Spleen (tissue), 11 donors: Measurements from ENCODE around the gene PKMYT1. TPM values are rescaled to one million over a fixed set of nuclear protein-coding genes. Genes with fewer than 3 reads are reported as not detected.
A peak's percentile ranks its signal among the peaks of the same experiment; 100 is the strongest.
"Not testable (repeated sequence)": the region's sequence is repeated elsewhere in the genome, so short reads cannot be mapped to it uniquely, and the experiment has no call there.

Source experiments
- DNase-seq: peaks from one replicate; pipeline ENCODE4 v3.0.0-alpha.2; 2020
- H3K27ac ChIP-seq, 8 donors: fragments of 200-600 bp; sonication (generic) in 7 of 8; 1 replicate in 4 of 8; 2 replicates in 4 of 8; pipeline versions ENCODE4 v1.5.0 to v1.8.0; 2016 to 2021; ENCODE audit warnings: inconsistent platforms in 4 of 8, mild to moderate bottlenecking in 4 of 8, moderate library complexity in 1 of 8
- H3K27me3 ChIP-seq, 7 donors: fragments of 200-600 bp; sonication (generic) in 6 of 7; replicated peaks in 1 of 7; 1 replicate in 4 of 7; 2 replicates in 3 of 7; pipeline versions ENCODE4 v1.5.0 to v1.8.0; 2016 to 2021; ENCODE audit warnings: inconsistent platforms in 3 of 7, mild to moderate bottlenecking in 1 of 7
- H3K36me3 ChIP-seq, 6 donors: fragments of 200-600 bp; sonication (generic) in 5 of 6; 1 replicate in 4 of 6; 2 replicates in 2 of 6; pipeline versions ENCODE4 v1.5.0 to v1.8.0; 2016 to 2021; ENCODE audit warnings: inconsistent platforms in 2 of 6
- H3K4me1 ChIP-seq, 6 donors: fragments of 200-600 bp; sonication (generic) in 5 of 6; 1 replicate in 3 of 6; 2 replicates in 3 of 6; pipeline versions ENCODE4 v1.5.0 to v1.8.0; 2016 to 2021; ENCODE audit warnings: inconsistent platforms in 3 of 6
- H3K4me3 ChIP-seq, 8 donors: fragments of 200-600 bp; sonication (generic) in 7 of 8; 1 replicate in 4 of 8; 2 replicates in 4 of 8; pipeline versions ENCODE4 v1.5.0 to v1.8.0; 2016 to 2021; ENCODE audit warnings: inconsistent platforms in 4 of 8, mild to moderate bottlenecking in 4 of 8, moderate library complexity in 2 of 8
- H3K9me3 ChIP-seq, 8 donors: fragments of 200-600 bp; sonication (generic) in 7 of 8; 1 replicate in 4 of 8; 2 replicates in 4 of 8; pipeline versions ENCODE4 v1.5.0 to v1.8.0; 2016 to 2021; ENCODE audit warnings: inconsistent platforms in 4 of 8
- POLR2A ChIP-seq, 3 donors: fragments of 450-650 bp; IDR thresholded peaks; one replicate each; pipeline ENCODE4 v1.5.1; 2017; ENCODE audit warnings: antibody characterized with exemption in 3 of 3, mild to moderate bottlenecking in 1 of 3
- POLR2AphosphoS5 ChIP-seq, 3 donors: sonication (generic); formaldehyde crosslinking; IDR thresholded peaks; one replicate each; pipeline ENCODE4 v1.5.1; 2017; ENCODE audit warnings: antibody characterized with exemption in 3 of 3
- WGBS, 5 donors: extraction: QIAGEN DNeasy Blood & Tissue Kit in 3 of 5; methylation state at CpG; one replicate each; pipeline versions ENCODE4 v1.1.5 to v1.1.7; 2013 to 2018; 5-methylcytosine and 5-hydroxymethylcytosine counted together
- intact Hi-C: fragments of 100-400 bp; cut with DNase I; formaldehyde crosslinking; loops from one replicate; pipeline ENCODE4 v1.15.0; 2023; ENCODE audit warnings: low total_unique reads
- polyA plus RNA-seq, 3 donors: library from polyadenylated mRNA; stranded (reverse); fragments of 200-250 nt; gene quantifications; one replicate each; pipeline ENCODE4 v1.2.1, GENCODE V29; 2013
- total RNA-seq, 7 donors: library from RNA; depleted of rRNA in 3 of 7; stranded (reverse); fragments of >200 nt in 3 of 7; fragmentation: NEBNext Ultra II Directional in 4 of 7; extraction: Animal tissue kit (Norgen Biotek cat#: 25700) in 4 of 7; gene quantifications; one replicate each; pipeline versions ENCODE4 v1.1.0 to v1.2.1, GENCODE V29; 2016 to 2021
- TF ChIP-seq, protein P1 (sequence below), 11 experiments: fragments of 200-600 bp in 7 of 11; fragments of 450-650 bp in 4 of 11; sonication (generic) in 4 of 11; IDR thresholded peaks in 8 of 11; conservative IDR thresholded peaks in 3 of 11; 1 replicate in 7 of 11; 2 replicates in 4 of 11; pipeline versions ENCODE4 v1.4.0 to v1.8.0; 2016 to 2021; ENCODE audit warnings: antibody characterized with exemption in 11 of 11, inconsistent platforms in 4 of 11, mild to moderate bottlenecking in 1 of 11
- donor health status: healthy with polysubstance abuse.
- donor health status: DM: no; HTN: no; CAD: no; lungs with moderate emphysema.
- donor health status: DM: no; HTN: no; CAD: no.
- donor health status: Bipolar disorder and iron deficiency.
- donor health status: healthy.
- donor health status: DM: no; HTN: no; CAD: no.
- donor health status: DM: yes; HTN: yes; CAD: no.

PKMYT1 gene
- total and polyA plus RNA-seq, 10 donors, result 3.3 to 11.3 (median 6.2) TPM

DNA sequence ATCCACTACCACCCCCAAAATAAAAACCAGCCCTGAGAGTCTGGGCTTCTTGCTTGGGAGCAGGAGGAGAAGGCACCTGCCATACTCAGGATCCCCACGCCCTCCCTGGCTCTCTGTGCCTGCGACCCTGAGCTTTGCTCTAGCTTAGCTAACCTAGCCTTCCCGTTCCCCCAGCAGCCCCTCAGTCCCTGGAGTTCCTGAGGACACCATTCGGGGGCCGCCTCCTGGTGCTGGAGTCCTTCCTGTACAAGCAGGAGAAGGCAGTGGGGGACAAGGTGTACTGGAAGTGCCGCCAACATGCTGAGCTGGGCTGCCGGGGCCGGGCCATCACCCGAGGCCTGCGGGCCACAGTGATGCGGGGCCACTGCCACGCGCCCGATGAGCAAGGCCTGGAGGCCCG is 50.0 kb downstream of the PKMYT1 start:
- no peak for TF ChIP-seq POLR2AphosphoS5 (IDR thresholded peaks at IDR 0.05)
- WGBS, 5 donors, result 96 to 98% (median 97%) methylated on average over 13 to 15 of the region's 15 CpGs
- H3K4me1 ChIP-seq, result peaks cover 0 to 13% (median 10%) of the 10 kb centered on the region in 6 donors
- H3K4me3 ChIP-seq, result no peak overlapping the region
- no peak overlapping the region for H3K27ac ChIP-seq
- peaks cover 6 to 64% (median 40%) of the 10 kb centered on the region in 6 donors for H3K36me3 ChIP-seq
- intact Hi-C loops, result no loop called here
- H3K27me3 ChIP-seq, result no peaks in the 10 kb centered on the region
- H3K9me3 ChIP-seq, result no peaks in the 10 kb centered on the region
- DNase-seq, result no peak

DNA sequence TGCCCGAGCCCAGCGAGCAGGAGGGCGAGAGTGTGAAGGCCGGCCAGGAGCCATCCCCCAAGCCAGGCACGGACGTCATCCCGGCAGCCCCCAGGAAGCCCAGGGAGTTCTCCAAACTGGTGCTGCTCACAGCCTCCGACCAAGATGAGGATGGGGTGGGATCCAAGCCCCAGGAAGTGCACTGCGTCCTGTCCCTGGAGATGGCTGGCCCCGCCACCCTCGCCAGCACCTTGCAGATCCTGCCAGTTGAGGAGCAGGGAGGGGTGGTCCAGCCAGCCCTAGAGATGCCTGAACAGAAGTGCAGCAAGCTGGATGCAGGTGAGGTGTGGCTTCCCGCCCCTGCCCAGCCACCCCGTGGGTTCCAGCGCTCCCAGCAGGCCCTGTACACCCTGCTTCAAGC is 50.6 kb downstream of the PKMYT1 start:
- TF ChIP-seq POLR2A (IDR thresholded peaks at IDR 0.05) (no peak), POLR2AphosphoS5 (IDR thresholded peaks at IDR 0.05) (no peak)
- TF ChIP-seq, protein P1, sequence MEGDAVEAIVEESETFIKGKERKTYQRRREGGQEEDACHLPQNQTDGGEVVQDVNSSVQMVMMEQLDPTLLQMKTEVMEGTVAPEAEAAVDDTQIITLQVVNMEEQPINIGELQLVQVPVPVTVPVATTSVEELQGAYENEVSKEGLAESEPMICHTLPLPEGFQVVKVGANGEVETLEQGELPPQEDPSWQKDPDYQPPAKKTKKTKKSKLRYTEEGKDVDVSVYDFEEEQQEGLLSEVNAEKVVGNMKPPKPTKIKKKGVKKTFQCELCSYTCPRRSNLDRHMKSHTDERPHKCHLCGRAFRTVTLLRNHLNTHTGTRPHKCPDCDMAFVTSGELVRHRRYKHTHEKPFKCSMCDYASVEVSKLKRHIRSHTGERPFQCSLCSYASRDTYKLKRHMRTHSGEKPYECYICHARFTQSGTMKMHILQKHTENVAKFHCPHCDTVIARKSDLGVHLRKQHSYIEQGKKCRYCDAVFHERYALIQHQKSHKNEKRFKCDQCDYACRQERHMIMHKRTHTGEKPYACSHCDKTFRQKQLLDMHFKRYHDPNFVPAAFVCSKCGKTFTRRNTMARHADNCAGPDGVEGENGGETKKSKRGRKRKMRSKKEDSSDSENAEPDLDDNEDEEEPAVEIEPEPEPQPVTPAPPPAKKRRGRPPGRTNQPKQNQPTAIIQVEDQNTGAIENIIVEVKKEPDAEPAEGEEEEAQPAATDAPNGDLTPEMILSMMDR (IDR thresholded peaks at IDR 0.05 in 8 of 11, conservative IDR thresholded peaks at IDR 0.05 in 3 of 11), result no peak
- intact Hi-C loops, result no loop called here

DNA sequence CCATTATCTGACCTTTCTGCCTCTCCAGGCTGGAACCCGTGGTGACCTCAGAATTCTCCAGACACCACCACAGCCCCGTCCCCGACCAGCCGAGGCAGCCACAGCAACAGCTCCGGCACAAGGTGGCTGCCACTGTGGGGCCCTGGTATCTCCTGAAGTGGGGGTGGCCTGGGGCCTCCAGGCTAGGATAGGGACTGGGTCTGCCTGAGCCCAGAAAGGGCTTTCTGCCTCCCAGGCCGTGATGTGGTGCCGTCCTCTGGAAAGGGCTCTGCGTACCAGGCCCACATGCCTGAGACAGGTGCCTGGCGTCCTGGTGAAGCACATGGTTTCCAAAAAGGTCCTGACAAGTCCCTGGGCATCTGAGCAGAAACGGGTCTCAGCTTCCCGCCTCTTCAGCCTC is 51.5 kb downstream of the PKMYT1 start:
- intact Hi-C loops, result no loop called here
- no peak for DNase-seq
- Histone ChIP-seq H3K4me1 (peaks cover 0 to 13% (median 10%) of the 10 kb centered on the region in 6 donors), H3K9me3 (no peaks in the 10 kb centered on the region), H3K36me3 (peaks cover 6 to 64% (median 29%) of the 10 kb centered on the region in 6 donors), H3K4me3 (no peak overlapping the region), H3K27ac (no peak overlapping the region), H3K27me3 (no peaks in the 10 kb centered on the region)
- WGBS, 5 donors, result 85 to 92% (median 91%) methylated on average over 7 to 11 of the region's 11 CpGs
- TF ChIP-seq POLR2A (IDR thresholded peaks at IDR 0.05) (no peak), POLR2AphosphoS5 (IDR thresholded peaks at IDR 0.05) (no peak)
- TF ChIP-seq, protein P1 (IDR thresholded peaks at IDR 0.05 in 8 of 11, conservative IDR thresholded peaks at IDR 0.05 in 3 of 11), result no peak

More for the DNA sequence above, 50.6 kb downstream of the PKMYT1 start:
- Histone ChIP-seq H3K27me3 (no peaks in the 10 kb centered on the region), H3K9me3 (no peaks in the 10 kb centered on the region), H3K4me1 (peaks cover 0 to 13% (median 10%) of the 10 kb centered on the region in 6 donors), H3K4me3 (no peak overlapping the region), H3K36me3 (peaks cover 6 to 64% (median 38%) of the 10 kb centered on the region in 6 donors), H3K27ac (no peak overlapping the region)
- 92 to 97% (median 93%) methylated on average over 14 of the region's 14 CpGs; no CpG with 5 or more reads in 1 of the 5 donors for WGBS, 5 donors
- no peak for DNase-seq

DNA sequence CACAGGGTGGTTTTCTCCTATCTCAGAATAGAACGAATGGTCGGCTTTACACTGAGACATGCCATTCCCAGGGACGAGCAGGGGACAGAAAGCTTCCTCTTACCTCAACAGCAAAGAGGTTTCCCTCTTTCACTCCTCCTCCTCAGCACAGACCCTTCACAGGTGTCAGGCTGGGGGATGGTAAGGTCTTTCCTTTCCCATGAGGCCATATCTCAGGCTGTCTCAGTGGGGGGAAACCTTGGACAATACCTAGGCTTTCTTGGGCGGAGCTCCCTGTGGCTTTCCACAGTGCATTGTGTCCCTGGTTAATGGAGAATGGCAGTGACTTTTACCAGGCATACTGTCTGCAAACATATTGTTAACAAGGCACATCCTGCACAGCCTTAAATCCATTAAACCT is 52.1 kb downstream of the PKMYT1 start:
- 80 to 99% (median 88%) methylated on average over 4 of the region's 4 CpGs for WGBS, 5 donors
- H3K9me3 ChIP-seq, intact Hi-C loops, DNase-seq, H3K4me3 ChIP-seq, H3K27me3 ChIP-seq, H3K27ac ChIP-seq: not testable (repeated sequence)
- Histone ChIP-seq H3K4me1 (peaks cover 0 to 13% (median 10%) of the 10 kb centered on the region in 6 donors), H3K36me3 (peaks cover 6 to 64% (median 23%) of the 10 kb centered on the region in 6 donors)

DNA sequence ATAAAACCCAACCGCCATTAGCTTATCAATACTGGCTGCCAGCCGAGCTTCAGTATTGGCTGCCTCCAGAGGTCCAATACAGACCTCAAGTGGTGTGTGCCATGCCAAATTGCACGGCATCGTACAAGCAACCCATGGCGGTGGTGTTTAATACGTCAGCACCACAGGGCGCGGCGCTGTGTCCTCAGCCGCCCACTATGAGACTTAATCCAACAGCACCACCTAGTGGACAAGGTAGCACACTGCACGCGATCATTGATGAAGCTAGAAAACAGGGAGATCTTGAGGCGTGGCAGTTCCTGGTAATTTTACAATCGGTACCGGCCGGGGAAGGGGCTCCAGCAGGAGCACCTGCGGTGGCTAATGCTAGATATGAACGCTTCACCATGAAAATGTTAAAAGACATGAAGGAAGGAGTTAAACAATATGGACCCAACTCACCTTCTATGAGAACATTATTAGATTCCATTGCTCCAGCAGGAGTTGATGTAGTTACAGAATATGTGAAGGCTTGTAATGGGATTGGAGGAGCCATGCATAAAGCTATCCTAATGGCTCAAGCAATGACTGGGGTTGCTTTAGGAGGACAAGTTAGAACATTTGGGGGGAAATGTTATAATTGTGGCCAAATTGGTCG is 53.1 kb downstream of the PKMYT1 start:
- peak; percentile 94 for DNase-seq
- peak in 2 of 3 donors; percentile 62 to 64 for TF ChIP-seq POLR2AphosphoS5 (IDR thresholded peaks at IDR 0.05)
- TF ChIP-seq POLR2A (IDR thresholded peaks at IDR 0.05), result no peak
- TF ChIP-seq, protein P1 (IDR thresholded peaks at IDR 0.05 in 8 of 11, conservative IDR thresholded peaks at IDR 0.05 in 3 of 11), result peak; percentile 93 to 98 (median 97)
- Histone ChIP-seq H3K9me3 (no peaks in the 10 kb centered on the region), H3K27me3 (no peaks in the 10 kb centered on the region), H3K4me3 (peak overlapping the region in 2 of 8 donors; percentile 3 to 21), H3K36me3 (peaks cover 6 to 64% (median 20%) of the 10 kb centered on the region in 6 donors), H3K27ac (peak overlapping the region in 1 of 8 donors; percentile 31), H3K4me1 (peaks cover 0 to 13% (median 10%) of the 10 kb centered on the region in 6 donors)
- 7 to 10% (median 8%) methylated on average over 14 to 19 of the region's 19 CpGs for WGBS, 5 donors
- intact Hi-C loops, result no loop called here
